Memory B cell (primary cell): ENCODE data around the gene DPM3.

Experiments used
- ATAC-seq: fragments of 150-1000 bp; cut with Tn5 transposase; 2 replicates; pipeline ENCODE4 v1.10.0; 2021; ENCODE audit warnings: low read depth, mild to moderate bottlenecking, moderate library complexity
- DNase-seq, 2 donors: peaks; one replicate each; pipeline ENCODE4 v3.0.0; 2022; ENCODE audit warnings: low spot score in 2 of 2
- H3K27ac Mint-ChIP-seq: one replicate; pipeline ENCODE4 v1.8.0; 2022; ENCODE audit warnings: mild to moderate bottlenecking, moderate library complexity, mixed read lengths
- H3K27me3 Mint-ChIP-seq: one replicate; pipeline ENCODE4 v1.8.0; 2022; ENCODE audit warnings: mixed read lengths
- H3K36me3 Mint-ChIP-seq: one replicate; pipeline ENCODE4 v1.8.0; 2022; ENCODE audit warnings: mild to moderate bottlenecking, mixed read lengths
- H3K4me1 Mint-ChIP-seq: one replicate; pipeline ENCODE4 v1.8.0; 2022; ENCODE audit warnings: mixed read lengths
- H3K4me3 Mint-ChIP-seq: one replicate; pipeline ENCODE4 v1.8.0; 2022; ENCODE audit warnings: mild to moderate bottlenecking, moderate library complexity, mixed read lengths
- H3K9me3 Mint-ChIP-seq: one replicate; pipeline ENCODE4 v1.8.0; 2022; ENCODE audit warnings: mixed read lengths

DPM3 gene

GRCh38 chr1:155179112-155180031 lies 39.0 kb upstream of the DPM3 start:
- no peak overlapping the region for H3K4me3 Mint-ChIP-seq
- DNase-seq (no peak), ATAC-seq (no peak)
- no peaks in the 10 kb centered on the region for H3K9me3 Mint-ChIP-seq
- H3K36me3 Mint-ChIP-seq, result peaks cover 2% of the 10 kb centered on the region
- H3K27me3 Mint-ChIP-seq, result no peaks in the 10 kb centered on the region
- peaks cover 25% of the 10 kb centered on the region for H3K4me1 Mint-ChIP-seq
- H3K27ac Mint-ChIP-seq, result no peak overlapping the region

GRCh38 chr1:155178441-155179111 lies 38.2 kb upstream of the DPM3 start:
- Mint-ChIP-seq H3K27ac (no peak overlapping the region), H3K36me3 (peaks cover 2% of the 10 kb centered on the region), H3K9me3 (no peaks in the 10 kb centered on the region), H3K27me3 (no peaks in the 10 kb centered on the region), H3K4me3 (no peak overlapping the region), H3K4me1 (peaks cover 26% of the 10 kb centered on the region)
- ATAC-seq (no peak), DNase-seq (no peak)

- H3K36me3 Mint-ChIP-seq, result peaks cover 2% of the 10 kb centered on the region
- H3K4me1 Mint-ChIP-seq, result peaks cover 25% of the 10 kb centered on the region
- no peak overlapping the region for H3K27ac Mint-ChIP-seq
- no peak for ATAC-seq
- H3K4me3 Mint-ChIP-seq, result no peak overlapping the region
- DNase-seq, result no peak
- H3K27me3 Mint-ChIP-seq, result no peaks in the 10 kb centered on the region
- no peaks in the 10 kb centered on the region for H3K9me3 Mint-ChIP-seq
Observed at GRCh38 chr1:155177918-155178281, 37.6 kb upstream of the DPM3 start.

- Mint-ChIP-seq H3K27ac (no peak overlapping the region), H3K27me3 (no peaks in the 10 kb centered on the region), H3K4me3 (no peak overlapping the region), H3K9me3 (no peaks in the 10 kb centered on the region), H3K4me1 (peaks cover 28% of the 10 kb centered on the region), H3K36me3 (peaks cover 2% of the 10 kb centered on the region)
- ATAC-seq (no peak), DNase-seq (no peak)
Observed at GRCh38 chr1:155177192-155177917, 37.0 kb upstream of the DPM3 start.

- peak; percentile 83 to 87 for DNase-seq
- peak; percentile 50 for ATAC-seq
- Mint-ChIP-seq H3K4me1 (peaks cover 32% of the 10 kb centered on the region), H3K4me3 (peak overlapping the region; percentile 2), H3K27ac (peak overlapping the region; percentile 8), H3K36me3 (peaks cover 2% of the 10 kb centered on the region), H3K27me3 (no peaks in the 10 kb centered on the region), H3K9me3 (no peaks in the 10 kb centered on the region)
Observed at GRCh38 chr1:155176544-155177071, 36.3 kb upstream of the DPM3 start.

- Mint-ChIP-seq H3K4me1 (peaks cover 32% of the 10 kb centered on the region), H3K4me3 (no peak overlapping the region), H3K27me3 (no peaks in the 10 kb centered on the region), H3K9me3 (no peaks in the 10 kb centered on the region), H3K36me3 (peaks cover 2% of the 10 kb centered on the region), H3K27ac (no peak overlapping the region)
- DNase-seq, result no peak
- no peak for ATAC-seq
Observed at GRCh38 chr1:155175927-155176371, 35.6 kb upstream of the DPM3 start.

GRCh38 chr1:155175281-155175926 lies 35.1 kb upstream of the DPM3 start:
- DNase-seq (no peak), ATAC-seq (no peak)
- Mint-ChIP-seq H3K4me1 (peaks cover 32% of the 10 kb centered on the region), H3K9me3 (no peaks in the 10 kb centered on the region), H3K4me3 (no peak overlapping the region), H3K36me3 (peaks cover 3% of the 10 kb centered on the region), H3K27ac (no peak overlapping the region), H3K27me3 (no peaks in the 10 kb centered on the region)

GRCh38 chr1:155174324-155175280 lies 34.3 kb upstream of the DPM3 start:
- ATAC-seq (no peak), DNase-seq (no peak)
- H3K27me3 Mint-ChIP-seq, result no peaks in the 10 kb centered on the region
- peak overlapping the region; percentile 97 for H3K27ac Mint-ChIP-seq
- H3K4me1 Mint-ChIP-seq, result peaks cover 32% of the 10 kb centered on the region
- H3K4me3 Mint-ChIP-seq, result peak overlapping the region; percentile 100
- no peaks in the 10 kb centered on the region for H3K9me3 Mint-ChIP-seq
- H3K36me3 Mint-ChIP-seq, result peaks cover 6% of the 10 kb centered on the region

- Mint-ChIP-seq H3K27me3 (no peaks in the 10 kb centered on the region), H3K27ac (peak within 1 kb of the TSS; percentile 97), H3K4me1 (peaks cover 32% of the 10 kb centered on the region), H3K9me3 (no peaks in the 10 kb centered on the region), H3K4me3 (peak within 1 kb of the TSS; percentile 100), H3K36me3 (peaks cover 10% of the 10 kb centered on the region)
- ATAC-seq (peak; percentile 11), DNase-seq (no peak)
Observed at GRCh38 chr1:155173478-155174323, 33.4 kb upstream of the DPM3 start, which contains the start of gene TRIM46. Gene TRIM46 (plus strand): TSS chr1:155173849. CDS start chr1:155173967, 118 bp downstream.

GRCh38 chr1:155172732-155173477 lies 32.6 kb upstream of the DPM3 start, which contains the start of gene KRTCAP2:
Gene KRTCAP2 (minus strand): TSS chr1:155173304. CDS start chr1:155173224, 80 bp downstream.
- peaks cover 10% of the 10 kb centered on the region for H3K36me3 Mint-ChIP-seq
- H3K27me3 Mint-ChIP-seq, result no peaks in the 10 kb centered on the region
- ATAC-seq, result peak; percentile 80
- peak; percentile 89 to 93 for DNase-seq
- H3K9me3 Mint-ChIP-seq, result no peaks in the 10 kb centered on the region
- H3K27ac Mint-ChIP-seq, result peak within 1 kb of the TSS; percentile 97
- peak within 1 kb of the TSS; percentile 100 for H3K4me3 Mint-ChIP-seq
- peaks cover 34% of the 10 kb centered on the region for H3K4me1 Mint-ChIP-seq
